ENCODE measurements around the gene SYTL2.
A peak's percentile ranks its signal among the peaks of the same experiment; 100 is the strongest.

SYTL2 gene

DNA sequence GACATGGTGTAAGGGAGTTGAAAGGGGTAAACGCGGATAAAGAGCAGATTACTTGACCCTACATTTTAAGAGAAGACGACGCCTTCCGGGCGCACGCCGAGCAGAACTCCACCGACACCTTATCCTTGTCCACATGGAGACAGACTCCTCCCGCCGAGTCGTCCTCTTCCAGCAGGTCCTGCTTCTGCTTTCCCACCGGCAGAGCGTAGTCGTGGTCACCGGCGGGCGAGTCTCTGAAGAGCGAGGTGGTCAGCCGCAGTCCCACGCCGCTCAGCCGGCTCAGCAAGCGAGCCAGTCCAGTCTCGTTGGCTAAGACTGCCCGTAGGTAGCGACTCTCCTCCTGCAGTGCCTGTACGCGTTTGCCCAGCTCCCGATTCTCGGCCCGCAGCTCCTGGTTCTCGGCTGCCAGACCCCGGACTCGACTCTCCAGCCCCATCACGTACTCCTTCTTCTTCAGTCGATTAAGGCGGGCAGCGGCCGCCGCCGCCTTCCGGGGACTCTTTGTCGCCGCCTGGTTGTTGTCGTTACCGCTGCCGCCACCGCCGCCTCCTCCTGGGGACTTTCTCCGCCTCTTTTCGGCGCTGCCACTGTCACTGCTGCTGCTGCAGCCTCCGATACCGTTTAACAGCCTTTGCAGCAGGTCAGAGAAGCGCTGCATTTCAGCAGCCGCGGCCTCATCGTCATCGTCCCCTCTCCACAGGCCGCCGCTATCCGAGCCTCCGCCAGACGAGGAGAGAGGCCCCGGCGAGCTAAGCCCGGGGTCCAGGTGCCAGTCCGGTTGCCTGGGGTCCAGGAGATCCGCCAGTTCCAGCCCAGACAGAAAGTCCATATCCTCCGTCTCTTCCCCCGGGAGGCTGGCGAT lies 147.0 kb downstream of the SYTL2 start:
- no peak for TF ChIP-seq EGR1 (IDR thresholded peaks at IDR 0.05)
- no peak for TF ChIP-seq ZBTB7A (IDR thresholded peaks at IDR 0.05; ENCODE audit: low read depth)
- TF ChIP-seq, protein P1, sequence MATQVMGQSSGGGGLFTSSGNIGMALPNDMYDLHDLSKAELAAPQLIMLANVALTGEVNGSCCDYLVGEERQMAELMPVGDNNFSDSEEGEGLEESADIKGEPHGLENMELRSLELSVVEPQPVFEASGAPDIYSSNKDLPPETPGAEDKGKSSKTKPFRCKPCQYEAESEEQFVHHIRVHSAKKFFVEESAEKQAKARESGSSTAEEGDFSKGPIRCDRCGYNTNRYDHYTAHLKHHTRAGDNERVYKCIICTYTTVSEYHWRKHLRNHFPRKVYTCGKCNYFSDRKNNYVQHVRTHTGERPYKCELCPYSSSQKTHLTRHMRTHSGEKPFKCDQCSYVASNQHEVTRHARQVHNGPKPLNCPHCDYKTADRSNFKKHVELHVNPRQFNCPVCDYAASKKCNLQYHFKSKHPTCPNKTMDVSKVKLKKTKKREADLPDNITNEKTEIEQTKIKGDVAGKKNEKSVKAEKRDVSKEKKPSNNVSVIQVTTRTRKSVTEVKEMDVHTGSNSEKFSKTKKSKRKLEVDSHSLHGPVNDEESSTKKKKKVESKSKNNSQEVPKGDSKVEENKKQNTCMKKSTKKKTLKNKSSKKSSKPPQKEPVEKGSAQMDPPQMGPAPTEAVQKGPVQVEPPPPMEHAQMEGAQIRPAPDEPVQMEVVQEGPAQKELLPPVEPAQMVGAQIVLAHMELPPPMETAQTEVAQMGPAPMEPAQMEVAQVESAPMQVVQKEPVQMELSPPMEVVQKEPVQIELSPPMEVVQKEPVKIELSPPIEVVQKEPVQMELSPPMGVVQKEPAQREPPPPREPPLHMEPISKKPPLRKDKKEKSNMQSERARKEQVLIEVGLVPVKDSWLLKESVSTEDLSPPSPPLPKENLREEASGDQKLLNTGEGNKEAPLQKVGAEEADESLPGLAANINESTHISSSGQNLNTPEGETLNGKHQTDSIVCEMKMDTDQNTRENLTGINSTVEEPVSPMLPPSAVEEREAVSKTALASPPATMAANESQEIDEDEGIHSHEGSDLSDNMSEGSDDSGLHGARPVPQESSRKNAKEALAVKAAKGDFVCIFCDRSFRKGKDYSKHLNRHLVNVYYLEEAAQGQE (IDR thresholded peaks at IDR 0.05; ENCODE audit: low read depth), result no peak
- 0 out of 2 replicates have a peak, but pooled peaks have one; percentile 5 for TF ChIP-seq EP300 (IDR thresholded peaks at IDR 0.05; ENCODE audit: borderline replicate concordance)
- TF ChIP-seq YY1 (IDR thresholded peaks at IDR 0.05; ENCODE audit: low read depth), result no peak
- TF ChIP-seq FOXM1 (IDR thresholded peaks at IDR 0.05; ENCODE audit: borderline replicate concordance, low read depth), result no peak
- peak; percentile 8; the same call in 1 of the 2 replicates for TF ChIP-seq TCF12 (IDR thresholded peaks at IDR 0.05; ENCODE audit: low read depth)
- no peak for TF ChIP-seq TEAD4 (IDR thresholded peaks at IDR 0.05)
- TF ChIP-seq, protein P2, sequence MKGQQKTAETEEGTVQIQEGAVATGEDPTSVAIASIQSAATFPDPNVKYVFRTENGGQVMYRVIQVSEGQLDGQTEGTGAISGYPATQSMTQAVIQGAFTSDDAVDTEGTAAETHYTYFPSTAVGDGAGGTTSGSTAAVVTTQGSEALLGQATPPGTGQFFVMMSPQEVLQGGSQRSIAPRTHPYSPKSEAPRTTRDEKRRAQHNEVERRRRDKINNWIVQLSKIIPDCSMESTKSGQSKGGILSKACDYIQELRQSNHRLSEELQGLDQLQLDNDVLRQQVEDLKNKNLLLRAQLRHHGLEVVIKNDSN (IDR thresholded peaks at IDR 0.05), result no peak
- no peak for TF ChIP-seq NFIC (IDR thresholded peaks at IDR 0.05)
- TF ChIP-seq CEBPB (IDR thresholded peaks at IDR 0.05), result no peak
- no peak for TF ChIP-seq CREB1 (IDR thresholded peaks at IDR 0.05; ENCODE audit: low read depth)
- no peak for TF ChIP-seq TAF1 (IDR thresholded peaks at IDR 0.05; ENCODE audit: low read depth)
- no peak; the same call in 1 of the 2 replicates for TF ChIP-seq MAX (IDR thresholded peaks at IDR 0.05)
- TF ChIP-seq RAD21 (IDR thresholded peaks at IDR 0.05; ENCODE audit: low read depth), result peak; percentile 5; the same call in 1 of the 2 replicates

DNA sequence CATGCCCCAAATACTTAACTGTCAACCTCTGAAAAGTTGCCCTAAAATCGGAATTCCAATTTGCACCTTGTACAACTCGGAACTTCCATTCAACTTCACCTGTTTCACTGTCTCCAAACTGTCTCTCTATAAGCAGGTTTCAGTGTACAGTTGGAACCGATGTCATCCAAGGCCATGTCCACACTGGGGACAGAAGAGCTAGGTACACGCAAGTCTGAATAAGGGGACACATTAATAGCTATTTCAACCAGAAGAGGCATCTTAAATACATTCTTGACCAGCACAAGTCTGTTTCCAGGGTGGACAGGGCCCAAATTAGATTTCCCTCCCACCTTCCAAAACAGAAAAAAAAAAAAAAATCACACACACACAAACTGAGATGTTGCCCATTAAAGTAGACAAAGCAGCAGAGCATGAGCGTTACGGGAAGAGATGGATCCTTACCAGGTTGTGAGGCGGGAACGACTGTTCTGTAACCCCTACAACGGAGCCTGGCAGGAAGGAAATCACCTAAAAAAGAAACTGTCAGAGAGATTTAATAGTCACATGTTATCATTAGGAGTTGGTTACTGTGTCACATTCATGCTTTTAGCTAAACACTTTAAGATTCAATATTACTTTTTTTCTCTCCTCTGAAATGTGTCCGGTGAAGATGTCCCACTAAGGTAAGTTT lies 147.7 kb downstream of the SYTL2 start:
- TF ChIP-seq RAD21 (IDR thresholded peaks at IDR 0.05; ENCODE audit: low read depth) (no peak), MAX (IDR thresholded peaks at IDR 0.05) (no peak), TCF12 (IDR thresholded peaks at IDR 0.05; ENCODE audit: low read depth) (no peak), CREB1 (IDR thresholded peaks at IDR 0.05; ENCODE audit: low read depth) (no peak), CEBPB (IDR thresholded peaks at IDR 0.05) (no peak)
- TF ChIP-seq, protein P2 (IDR thresholded peaks at IDR 0.05), result no peak

- TF ChIP-seq YY1 (IDR thresholded peaks at IDR 0.05; ENCODE audit: low read depth) (no peak), ZBTB7A (IDR thresholded peaks at IDR 0.05; ENCODE audit: low read depth) (no peak), FOXM1 (IDR thresholded peaks at IDR 0.05; ENCODE audit: borderline replicate concordance, low read depth) (no peak), MAX (IDR thresholded peaks at IDR 0.05) (no peak), TEAD4 (IDR thresholded peaks at IDR 0.05) (no peak), NFIC (IDR thresholded peaks at IDR 0.05) (no peak)
- TF ChIP-seq, protein P2 (IDR thresholded peaks at IDR 0.05), result no peak
These were observed 148.8 kb downstream of the SYTL2 start for GRCh38 chr11:85661972-85662664.

DNA sequence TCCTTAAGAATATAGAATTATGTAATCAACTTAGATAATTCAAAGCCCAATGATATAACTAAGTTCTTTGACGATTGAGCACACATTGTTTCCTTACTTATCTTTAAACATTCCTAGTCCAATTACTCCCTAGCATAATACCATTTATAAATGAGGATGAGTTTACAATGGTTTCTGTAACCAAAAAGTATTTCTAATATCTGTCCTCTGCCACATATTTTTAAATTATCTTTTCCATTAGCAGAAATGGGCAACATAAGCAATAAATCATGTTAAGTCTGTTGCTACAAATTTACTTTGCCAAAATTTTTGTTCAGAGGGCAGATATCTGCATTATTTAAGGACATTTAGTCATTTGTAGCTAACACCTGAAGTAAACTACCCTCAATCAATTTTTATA lies 152.8 kb downstream of the SYTL2 start:
- no peak for TF ChIP-seq NFIC (IDR thresholded peaks at IDR 0.05)

GRCh38 chr11:85656777-85657176 lies 154.2 kb downstream of the SYTL2 start:
- TF ChIP-seq RAD21 (IDR thresholded peaks at IDR 0.05; ENCODE audit: low read depth) (no peak), EP300 (IDR thresholded peaks at IDR 0.05; ENCODE audit: borderline replicate concordance) (no peak), YY1 (IDR thresholded peaks at IDR 0.05; ENCODE audit: low read depth) (no peak), FOXM1 (IDR thresholded peaks at IDR 0.05; ENCODE audit: borderline replicate concordance, low read depth) (no peak), MAX (IDR thresholded peaks at IDR 0.05) (no peak), CREB1 (IDR thresholded peaks at IDR 0.05; ENCODE audit: low read depth) (no peak), TEAD4 (IDR thresholded peaks at IDR 0.05) (no peak), EGR1 (IDR thresholded peaks at IDR 0.05) (no peak), TAF1 (IDR thresholded peaks at IDR 0.05; ENCODE audit: low read depth) (no peak), TCF12 (IDR thresholded peaks at IDR 0.05; ENCODE audit: low read depth) (no peak), CEBPB (IDR thresholded peaks at IDR 0.05) (no peak), NFIC (IDR thresholded peaks at IDR 0.05) (no peak), ZBTB7A (IDR thresholded peaks at IDR 0.05; ENCODE audit: low read depth) (no peak)
- TF ChIP-seq, protein P1 (IDR thresholded peaks at IDR 0.05; ENCODE audit: low read depth), result no peak
- TF ChIP-seq, protein P2 (IDR thresholded peaks at IDR 0.05), result no peak
